Muscle layer of colon (tissue), 2 donors: ENCODE data around the gene AGMO.

Source experiments
- H3K27ac ChIP-seq: one replicate; pipeline ENCODE4 v1.7.0; 2013; ENCODE audit warnings: low read depth, mild to moderate bottlenecking, low read length, moderate library complexity
- H3K27me3 ChIP-seq, 2 donors: one replicate each; pipeline ENCODE4 v1.7.0; 2013; ENCODE audit warnings: low read length in 2 of 2, mild to moderate bottlenecking in 2 of 2; ENCODE audit not compliant: insufficient read depth in 2 of 2, control insufficient read depth in 1 of 2
- H3K36me3 ChIP-seq: one replicate; pipeline ENCODE4 v1.7.0; 2013; ENCODE audit warnings: mild to moderate bottlenecking, low read length; ENCODE audit not compliant: insufficient read depth
- H3K4me1 ChIP-seq: one replicate; pipeline ENCODE4 v1.7.0; 2013; ENCODE audit warnings: mild to moderate bottlenecking, low read length; ENCODE audit not compliant: insufficient read depth
- H3K4me3 ChIP-seq, 2 donors: one replicate each; pipeline ENCODE4 v1.7.0; 2013; ENCODE audit warnings: low read length in 2 of 2, low read depth in 1 of 2, mild to moderate bottlenecking in 1 of 2, moderate library complexity in 1 of 2
- H3K9ac ChIP-seq: one replicate; pipeline ENCODE4 v1.7.0; 2013; ENCODE audit warnings: low read length
- H3K9me3 ChIP-seq: one replicate; pipeline ENCODE4 v1.7.0; 2013; ENCODE audit warnings: mild to moderate bottlenecking, low read length
- donor health status: abdominal sarcoma.
- donor health status: Adenocarcinoma of cecum.

AGMO gene

DNA sequence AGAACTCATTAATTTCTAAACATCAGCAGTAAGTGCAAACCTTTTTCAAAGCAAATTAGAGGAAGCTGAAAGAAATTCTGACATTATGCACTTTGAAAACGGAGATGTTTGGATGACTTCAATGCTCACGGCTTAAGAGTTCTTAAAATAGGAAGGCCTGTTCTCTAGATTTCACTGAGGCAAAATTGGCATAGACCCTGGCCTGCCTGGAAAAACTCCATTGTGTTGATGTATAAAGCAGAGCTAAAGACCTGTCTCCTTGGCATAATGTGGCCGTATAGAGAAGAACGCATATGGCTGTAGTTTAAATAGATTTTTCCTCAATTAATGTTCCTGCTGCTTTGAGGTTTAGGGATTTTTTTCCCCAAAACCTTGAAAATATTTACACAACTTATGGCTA lies 24.5 kb upstream of the AGMO start:
- H3K27me3 ChIP-seq = no peaks in the 10 kb centered on the region
- no peaks in the 10 kb centered on the region for H3K9me3 ChIP-seq

DNA sequence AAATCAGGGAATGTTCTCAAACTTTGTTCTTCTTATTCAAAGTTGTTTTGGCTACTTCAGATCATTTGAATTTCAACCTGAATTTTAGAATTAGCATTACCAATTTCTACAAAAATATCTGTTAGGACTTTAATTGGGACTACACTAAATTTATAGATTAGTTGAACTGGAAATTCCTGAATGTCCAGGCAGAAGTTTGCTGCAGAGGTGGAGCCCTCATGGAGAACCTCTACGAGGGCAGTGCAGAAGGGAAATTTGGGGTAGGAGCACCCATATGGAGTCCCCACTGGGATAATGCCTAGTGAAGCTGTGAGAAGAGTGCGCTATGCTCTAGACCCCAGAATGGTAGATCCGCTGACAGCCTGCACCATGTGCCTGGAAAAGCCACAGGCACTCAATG lies 22.8 kb upstream of the AGMO start:
- H3K9me3 ChIP-seq = no peaks in the 10 kb centered on the region
- no peak overlapping the region for H3K9ac ChIP-seq
- peaks cover 23% of the 10 kb centered on the region for H3K4me1 ChIP-seq
- H3K4me3 ChIP-seq = no peak overlapping the region
- no peaks in the 10 kb centered on the region for H3K27me3 ChIP-seq
- no peak overlapping the region for H3K27ac ChIP-seq
- no peaks in the 10 kb centered on the region for H3K36me3 ChIP-seq

More for the DNA sequence above, 24.5 kb upstream of the AGMO start:
- no peak overlapping the region for H3K9ac ChIP-seq
- H3K27ac ChIP-seq = no peak overlapping the region
- H3K4me3 ChIP-seq = no peak overlapping the region
- no peaks in the 10 kb centered on the region for H3K36me3 ChIP-seq
- peaks cover 13% of the 10 kb centered on the region for H3K4me1 ChIP-seq

DNA sequence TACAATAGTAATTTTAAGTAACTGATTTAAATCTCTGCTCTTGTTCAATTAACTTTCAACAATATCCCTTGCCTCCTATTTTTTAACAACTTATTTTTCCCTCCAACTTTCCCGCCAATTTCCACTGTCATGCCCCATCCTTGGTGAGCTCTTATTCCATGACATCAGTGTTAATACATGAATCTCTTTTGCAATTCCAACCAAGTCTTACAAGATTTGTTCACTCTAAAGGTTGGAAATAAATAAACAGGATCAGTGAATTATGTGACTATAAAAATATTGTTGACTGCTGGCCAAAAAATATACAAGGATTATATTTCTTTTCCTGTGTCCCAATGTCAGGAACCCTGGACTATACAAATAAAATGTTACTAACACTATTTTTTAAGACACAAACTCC lies 21.0 kb upstream of the AGMO start:
- no peak overlapping the region for H3K9ac ChIP-seq
- no peak overlapping the region for H3K27ac ChIP-seq
- no peaks in the 10 kb centered on the region for H3K9me3 ChIP-seq
- H3K4me3 ChIP-seq = no peak overlapping the region
- peaks cover 23% of the 10 kb centered on the region for H3K4me1 ChIP-seq
- no peaks in the 10 kb centered on the region for H3K36me3 ChIP-seq
- H3K27me3 ChIP-seq = no peaks in the 10 kb centered on the region

DNA sequence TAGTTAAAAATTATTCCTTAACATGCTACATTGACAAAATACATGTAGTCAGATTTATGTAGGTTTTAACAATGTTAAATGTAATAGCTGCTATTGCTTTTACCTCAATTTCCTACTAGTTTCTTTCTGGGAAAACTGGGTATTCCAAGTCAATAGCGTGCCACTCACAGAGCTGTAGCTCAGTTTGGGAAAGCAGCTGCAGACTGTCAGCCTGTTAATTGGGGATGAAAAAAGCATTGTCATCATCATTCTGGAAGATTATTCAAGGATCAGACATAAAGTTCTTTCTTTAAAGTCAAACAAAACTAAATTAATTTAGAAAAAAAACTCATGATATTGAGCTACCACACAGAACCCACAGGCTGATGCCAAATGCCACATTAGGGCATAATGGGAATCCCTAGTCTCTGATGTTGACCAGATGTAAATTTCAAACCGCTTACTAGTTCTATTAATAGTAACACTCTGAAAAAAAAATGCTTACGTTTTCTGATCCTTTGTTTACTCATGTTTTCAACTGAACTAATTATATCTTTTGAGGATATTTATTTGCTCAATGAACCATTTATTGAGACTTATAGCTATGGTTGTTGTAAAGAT lies 19.6 kb upstream of the AGMO start:
- H3K4me3 ChIP-seq = no peak overlapping the region
- no peak overlapping the region for H3K27ac ChIP-seq

DNA sequence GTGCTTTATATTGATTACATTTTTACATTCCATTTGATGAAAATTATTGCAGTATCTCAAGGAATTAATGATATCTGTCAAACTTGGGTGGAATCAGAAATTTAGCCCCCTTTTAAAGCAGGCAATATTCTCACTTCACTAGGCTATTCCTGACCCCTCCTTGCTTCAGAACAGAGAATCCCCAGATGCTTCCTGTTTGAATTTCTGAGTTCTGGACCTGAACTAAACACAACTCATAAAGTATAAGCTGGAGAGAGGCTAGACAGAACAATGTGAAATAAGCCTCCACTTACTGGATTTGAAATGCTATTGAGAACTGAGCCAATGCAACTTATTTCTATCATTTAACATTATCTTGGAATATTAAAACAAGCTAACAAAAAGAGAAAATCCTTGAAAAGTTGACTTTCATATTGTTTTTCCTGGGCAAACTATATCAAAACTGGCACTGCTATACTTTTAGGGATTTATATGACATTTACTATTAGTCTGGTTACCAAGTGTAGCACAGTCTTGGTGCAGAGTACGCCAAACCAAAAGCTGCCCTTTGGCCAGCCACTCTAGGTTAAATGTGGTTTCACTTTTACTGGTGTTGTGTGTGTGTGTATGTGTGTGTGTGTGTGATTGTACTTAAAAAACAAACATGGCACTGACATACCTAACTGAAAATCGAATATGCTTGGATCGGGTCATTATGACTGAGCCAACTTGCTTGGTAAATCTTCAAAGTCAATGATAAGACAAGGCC lies 19.0 kb upstream of the AGMO start:
- Histone ChIP-seq H3K36me3 (no peaks in the 10 kb centered on the region), H3K27ac (no peak overlapping the region), H3K9me3 (no peaks in the 10 kb centered on the region), H3K27me3 (no peaks in the 10 kb centered on the region), H3K9ac (no peak overlapping the region), H3K4me3 (no peak overlapping the region), H3K4me1 (peaks cover 17% of the 10 kb centered on the region)

More for the DNA sequence above, 19.6 kb upstream of the AGMO start:
- peaks cover 21% of the 10 kb centered on the region for H3K4me1 ChIP-seq
- H3K9me3 ChIP-seq = no peaks in the 10 kb centered on the region
- H3K27me3 ChIP-seq = no peaks in the 10 kb centered on the region
- H3K9ac ChIP-seq = no peak overlapping the region
- H3K36me3 ChIP-seq = no peaks in the 10 kb centered on the region

DNA sequence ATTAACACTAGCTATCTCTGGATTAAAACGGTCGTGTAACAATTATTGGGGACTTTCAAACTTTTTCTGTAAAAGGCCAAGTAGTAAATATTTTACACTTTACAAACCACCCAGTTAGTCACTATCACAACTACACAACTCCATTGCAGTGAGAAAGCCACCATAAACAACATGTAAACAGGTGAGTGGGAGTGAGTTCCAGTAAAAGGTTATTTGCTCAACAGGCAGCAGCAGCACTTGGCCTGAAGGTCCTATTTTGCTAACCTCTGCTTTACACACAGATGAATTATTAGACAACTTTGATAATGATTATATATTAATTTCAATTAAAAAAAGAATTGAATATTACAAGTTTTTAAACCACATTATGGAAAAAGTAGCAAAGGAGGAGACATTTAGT lies 15.8 kb upstream of the AGMO start:
- Histone ChIP-seq H3K27ac (no peak overlapping the region), H3K4me1 (peaks cover 17% of the 10 kb centered on the region), H3K4me3 (no peak overlapping the region), H3K9ac (no peak overlapping the region), H3K9me3 (no peaks in the 10 kb centered on the region), H3K36me3 (no peaks in the 10 kb centered on the region), H3K27me3 (no peaks in the 10 kb centered on the region)

DNA sequence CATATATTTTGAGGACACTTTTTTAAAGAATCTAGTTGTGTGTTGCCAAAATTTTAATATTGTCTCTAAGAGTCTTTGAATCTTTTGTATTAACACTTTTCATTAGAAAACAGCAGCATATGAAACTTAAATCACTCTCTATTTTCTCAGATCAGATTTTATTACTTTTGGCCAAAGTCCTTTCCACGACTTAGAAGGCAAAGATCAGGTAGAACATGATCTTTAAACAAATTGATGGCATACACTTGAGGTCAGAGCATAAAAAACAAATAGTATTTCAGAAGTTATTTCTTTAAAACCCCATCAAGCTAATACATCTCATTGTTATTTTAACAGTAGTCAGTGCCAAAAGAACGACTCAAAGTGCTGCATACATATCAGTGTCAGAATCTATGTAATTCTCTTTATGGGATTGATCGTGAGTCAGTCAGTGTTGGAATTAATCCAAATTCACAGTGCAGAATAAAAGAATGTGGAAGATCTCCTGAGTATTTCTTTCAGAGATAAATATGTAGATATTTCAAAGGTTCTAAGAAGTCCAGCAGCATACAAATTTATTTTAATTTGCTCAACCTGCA lies 9.6 kb upstream of the AGMO start:
- Histone ChIP-seq H3K4me1 (no peaks in the 10 kb centered on the region), H3K36me3 (no peaks in the 10 kb centered on the region), H3K9ac (no peak overlapping the region), H3K9me3 (no peaks in the 10 kb centered on the region), H3K27ac (no peak overlapping the region), H3K4me3 (no peak overlapping the region), H3K27me3 (no peaks in the 10 kb centered on the region)

DNA sequence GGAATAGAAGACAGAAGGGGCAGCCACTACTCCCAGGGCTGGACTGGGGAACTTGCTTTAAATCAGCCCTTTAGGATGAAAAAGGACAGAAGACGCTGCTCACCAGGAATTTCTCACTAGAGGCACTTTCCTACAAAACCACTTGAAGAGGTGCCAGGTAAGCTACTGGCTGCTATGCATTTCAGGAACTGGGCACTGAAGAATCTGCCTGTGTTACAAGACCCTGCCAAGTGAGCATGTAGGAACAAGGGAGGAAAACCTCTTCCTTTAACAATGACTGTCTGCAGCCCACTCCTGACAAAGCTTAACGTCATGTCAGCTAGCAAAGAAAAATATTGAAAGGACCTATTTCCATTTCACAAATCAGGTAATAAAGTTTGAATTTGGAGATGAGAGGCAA lies 5.8 kb upstream of the AGMO start:
- no peak overlapping the region for H3K4me3 ChIP-seq
- no peaks in the 10 kb centered on the region for H3K4me1 ChIP-seq
- no peaks in the 10 kb centered on the region for H3K27me3 ChIP-seq
- no peak overlapping the region for H3K27ac ChIP-seq
- no peak overlapping the region for H3K9ac ChIP-seq
- no peaks in the 10 kb centered on the region for H3K9me3 ChIP-seq
- H3K36me3 ChIP-seq = no peaks in the 10 kb centered on the region

DNA sequence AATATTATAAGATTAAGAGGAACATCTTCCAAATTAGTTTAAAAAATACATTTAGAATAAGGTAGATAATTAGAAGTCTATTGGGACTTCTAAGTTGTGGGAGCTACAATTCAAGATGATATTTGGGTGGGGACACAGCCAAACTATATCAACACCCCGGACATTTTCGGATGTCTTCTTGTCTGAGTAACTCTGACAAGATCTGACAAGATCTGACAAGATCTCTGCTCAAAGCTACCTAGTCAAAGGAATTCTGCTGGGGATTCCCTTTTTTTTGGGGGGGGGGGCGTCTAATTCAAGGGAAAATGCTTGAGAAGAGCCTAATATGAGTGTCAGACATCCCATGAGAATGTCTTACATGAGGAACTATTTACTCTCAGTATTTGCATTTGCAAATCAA lies 5.2 kb upstream of the AGMO start:
- H3K27ac ChIP-seq = no peak overlapping the region
- no peaks in the 10 kb centered on the region for H3K4me1 ChIP-seq

DNA sequence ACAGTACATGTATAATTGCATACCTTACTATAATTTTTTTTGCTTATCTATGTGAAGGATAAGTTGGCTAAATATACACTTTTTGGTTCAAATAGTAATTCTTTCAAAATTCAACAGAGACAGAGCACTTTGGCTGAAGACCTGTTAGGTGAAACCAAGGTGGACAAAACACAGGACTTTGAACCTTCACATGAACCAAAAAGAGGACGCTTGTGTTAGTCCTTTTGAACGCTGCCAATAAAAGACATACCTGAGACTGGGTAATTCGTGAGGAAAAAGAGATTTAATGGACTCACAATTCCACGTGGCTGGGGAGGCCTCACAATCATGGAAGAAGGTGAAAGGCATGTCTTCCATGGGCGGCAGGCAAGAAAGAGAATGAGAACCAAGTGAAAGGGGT lies 4.7 kb upstream of the AGMO start:
- H3K27me3 ChIP-seq = no peaks in the 10 kb centered on the region
- no peak overlapping the region for H3K27ac ChIP-seq
- no peaks in the 10 kb centered on the region for H3K4me1 ChIP-seq
- H3K36me3 ChIP-seq = no peaks in the 10 kb centered on the region
- H3K9ac ChIP-seq = no peak overlapping the region
- H3K4me3 ChIP-seq = no peak overlapping the region
- H3K9me3 ChIP-seq = no peaks in the 10 kb centered on the region

More for the DNA sequence above, 5.2 kb upstream of the AGMO start:
- H3K9me3 ChIP-seq = no peaks in the 10 kb centered on the region
- no peaks in the 10 kb centered on the region for H3K27me3 ChIP-seq
- no peaks in the 10 kb centered on the region for H3K36me3 ChIP-seq
- H3K9ac ChIP-seq = no peak overlapping the region
- H3K4me3 ChIP-seq = no peak overlapping the region

DNA sequence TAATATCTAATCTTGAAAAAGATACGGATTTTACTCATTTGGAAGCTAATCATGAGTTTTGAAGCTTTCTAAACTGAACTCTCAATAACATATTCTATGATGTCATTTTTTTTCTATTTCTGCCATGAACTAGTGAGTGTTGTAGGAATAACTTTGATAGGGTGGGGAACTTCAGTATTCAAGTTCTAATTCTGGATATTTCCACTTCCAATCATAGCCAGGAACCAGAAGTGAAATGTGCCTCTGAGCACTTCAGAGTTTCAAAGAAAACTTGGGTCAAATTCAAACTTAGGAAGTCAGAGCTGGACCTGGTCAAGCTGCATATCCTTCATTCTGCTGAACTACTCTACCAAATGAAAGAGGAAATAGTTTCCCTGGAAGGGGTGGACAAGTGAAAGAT lies 847 bp downstream of the AGMO start:
- Histone ChIP-seq H3K9ac (no peak overlapping the region), H3K4me3 (no peak overlapping the region), H3K36me3 (no peaks in the 10 kb centered on the region), H3K27ac (no peak overlapping the region), H3K9me3 (no peaks in the 10 kb centered on the region), H3K4me1 (no peaks in the 10 kb centered on the region), H3K27me3 (no peaks in the 10 kb centered on the region)
